Right lung (tissue), 5 donors: ENCODE measurements around the gene PXT1. TPM values are rescaled to one million over a fixed set of nuclear protein-coding genes. Genes with fewer than 3 reads are reported as not detected.

Source experiments
- DNase-seq, 2 donors: peaks; one replicate each; pipeline ENCODE4 v3.0.0-alpha.2; 2013
- polyA plus RNA-seq, 5 donors: library from polyadenylated mRNA; unstranded; fragments of 120-200 nt; gene quantifications; one replicate each; pipeline versions ENCODE4 v1.2.1 to v1.2.3, GENCODE V29; 2013; ENCODE audit warnings: inconsistent platforms in 1 of 5, low replicate concordance in 1 of 5; ENCODE audit not compliant: insufficient read length in 5 of 5, insufficient read depth in 1 of 5

Gene PXT1
- polyA plus RNA-seq, 5 donors, result 0.12 TPM; not detected in 4

- no peak for DNase-seq
Measured at GRCh38 chr6:36346486-36347273, 96.0 kb downstream of the PXT1 start.

- no peak for DNase-seq
Measured at GRCh38 chr6:36345681-36346466, 96.8 kb downstream of the PXT1 start.

GRCh38 chr6:36343109-36343680 is 99.5 kb downstream of the PXT1 start:
- no peak for DNase-seq

- DNase-seq, result peak in 1 of 2 donors; percentile 42
Measured at GRCh38 chr6:36340618-36341454, 101.8 kb downstream of the PXT1 start.

Other genes starting within 250 kb of the PXT1 start
- gene BRPF3, start 246.1 kb downstream of the PXT1 start, polyA plus RNA-seq, result 10 to 100 TPM; 38.8 to 47.9 (median 43.3) TPM
- gene PNPLA1, start 172.8 kb downstream of the PXT1 start, polyA plus RNA-seq, result under 1 TPM in 4 of 5 donors, not detected in 1; 0.13 to 0.21 (median 0.18) TPM
- gene BNIP5, start 106.0 kb downstream of the PXT1 start, polyA plus RNA-seq, result not detected
- under 1 TPM in 3 of 5 donors, not detected in 2; 0.14 to 0.30 (median 0.14) TPM for gene ETV7, start 55.2 kb downstream of the PXT1 start, polyA plus RNA-seq
- 10 to 100 TPM; 42.5 to 57.1 (median 49.8) TPM for gene KCTD20, start 146 bp upstream of the PXT1 start, polyA plus RNA-seq
- gene STK38, start 104.6 kb upstream of the PXT1 start, polyA plus RNA-seq, result 10 to 100 TPM; 35.1 to 45.0 (median 44.4) TPM
- 100 to 1,000 TPM; 499 to 658 (median 579) TPM for gene SRSF3, start 151.5 kb upstream of the PXT1 start, polyA plus RNA-seq
- 10 to 100 TPM in 1 of 5 donors, 1 to 10 TPM in 4; 3.6 to 15.9 (median 5.2) TPM for gene CDKN1A, start 235.9 kb upstream of the PXT1 start, polyA plus RNA-seq